Heart left ventricle (tissue), 16 donors: Measurements from ENCODE around the gene ATXN7. TPM values are rescaled to one million over a fixed set of nuclear protein-coding genes. Genes with fewer than 3 reads are reported as not detected.

Source experiments
- ATAC-seq, 4 donors: fragments of 200-7000 bp; cut with Tn5 transposase; one replicate each; pipeline ENCODE4 v1.9.1; 2020 to 2022; ENCODE audit warnings: moderate library complexity in 4 of 4, mild to moderate bottlenecking in 3 of 4, moderate number of reproducible peaks in 1 of 4
- DNase-seq, 5 donors: peaks; one replicate each; pipeline ENCODE4 v3.0.0-alpha.2; 2020
- H3K27ac ChIP-seq, 12 donors: fragments of 200-600 bp; sonication (generic) in 4 of 12; one replicate each; pipeline versions ENCODE4 v1.5.0 to v1.8.0; 2016 to 2022; ENCODE audit warnings: mild to moderate bottlenecking in 2 of 12
- H3K27me3 ChIP-seq, 9 donors: fragments of 200-600 bp; sonication (generic) in 2 of 9; one replicate each; pipeline versions ENCODE4 v1.5.1 to v1.8.0; 2016 to 2022; ENCODE audit warnings: mild to moderate bottlenecking in 3 of 9
- H3K36me3 ChIP-seq, 9 donors: fragments of 200-600 bp; sonication (generic) in 2 of 9; one replicate each; pipeline versions ENCODE4 v1.5.0 to v1.8.0; 2018 to 2022; ENCODE audit warnings: mild to moderate bottlenecking in 2 of 9
- H3K4me1 ChIP-seq, 12 donors: fragments of 200-600 bp; sonication (generic) in 4 of 12; one replicate each; pipeline versions ENCODE4 v1.5.0 to v1.8.0; 2016 to 2022; ENCODE audit warnings: mild to moderate bottlenecking in 3 of 12
- H3K4me3 ChIP-seq, 12 donors: fragments of 200-600 bp; sonication (generic) in 4 of 12; one replicate each; pipeline versions ENCODE4 v1.5.0 to v1.8.0; 2017 to 2022; ENCODE audit warnings: mild to moderate bottlenecking in 9 of 12, moderate library complexity in 4 of 12
- H3K9me3 ChIP-seq, 12 donors: fragments of 200-600 bp; sonication (generic) in 4 of 12; one replicate each; pipeline versions ENCODE4 v1.5.0 to v1.8.0; 2016 to 2022; ENCODE audit warnings: mild to moderate bottlenecking in 1 of 12
- POLR2A ChIP-seq, 2 donors: fragments of 450-650 bp; IDR thresholded peaks; one replicate each; pipeline ENCODE4 v1.6.1; 2017; ENCODE audit warnings: antibody characterized with exemption in 2 of 2, mild to moderate bottlenecking in 2 of 2, moderate library complexity in 2 of 2
- WGBS, 4 donors: extraction: QIAGEN DNeasy Blood & Tissue Kit in 2 of 4; methylation state at CpG; one replicate each; pipeline versions ENCODE4 v1.1.5 to v1.1.7; 2013 to 2018; 5-methylcytosine and 5-hydroxymethylcytosine counted together
- intact Hi-C, 10 donors: fragments of 100-400 bp; cut with DNase I; formaldehyde crosslinking; loops; one replicate each; pipeline versions ENCODE4 v1.11.1 to v1.14.2; 2022
- polyA plus RNA-seq, 2 donors: library from polyadenylated mRNA; stranded (reverse); fragments of 200-250 nt; gene quantifications; one replicate each; pipeline ENCODE4 v1.2.3, GENCODE V29; 2013
- total RNA-seq, 9 donors: library from RNA; depleted of rRNA in 2 of 9; stranded (reverse); fragments of >200 nt in 2 of 9; fragmentation: NEBNext Ultra II Directional in 3 of 9; extraction: Animal tissue kit (Norgen Biotek cat#: 25700) in 3 of 9; gene quantifications; one replicate each; pipeline versions ENCODE4 v1.1.0 to v1.2.4, GENCODE V29; 2016 to 2023
- TF ChIP-seq, protein P1 (sequence below), 12 donors: fragments of 200-600 bp; sonication (generic) in 4 of 12; IDR thresholded peaks; one replicate each; pipeline versions ENCODE4 v1.5.0 to v1.8.0; 2018 to 2022; ENCODE audit warnings: antibody characterized with exemption in 12 of 12, mild to moderate bottlenecking in 5 of 12
- donor health status: ischemic (EF 13 %, LVEDD 7.1; RV severe dilation, severe dysfunction).
- donor health status: healthy with polysubstance abuse.
- donor health status: DM: no; HTN: yes; CAD: no.
- donor health status: DM: no; HTN: no; CAD: no.
- donor health status: ischemic (EF 25% LVEDD 6.9; RV normal size, moderate dysfunction).
- donor health status: ischemic (EF 25% LVEDD 5.7; RV mildly dilated, moderate dysfunction).
- donor health status: healthy.
- donor health status: DM: yes; HTN: yes; CAD: no.
- donor health status: ischemic (EF 35%, LVEDD 5.7; RV mildly dilated, moderate dysfunction).
- donor health status: nonischemic (EF 11% LVEDD 7.7; RV severe dilation, severe dysfunction).
- donor health status: DM: yes; HTN: yes; CAD: no.
- donor health status: PGD.
- donor health status: ischemic (EF 29% LVEDD 5.4; RV normal size, mild dysfunction).
- donor health status: nonischemic (EF 23%, LVEDD 6.1; RV moderate dilation, normal function).

ATXN7 gene
- total and polyA plus RNA-seq, 11 donors, result 4.5 to 31.4 (median 16.7) TPM

DNA sequence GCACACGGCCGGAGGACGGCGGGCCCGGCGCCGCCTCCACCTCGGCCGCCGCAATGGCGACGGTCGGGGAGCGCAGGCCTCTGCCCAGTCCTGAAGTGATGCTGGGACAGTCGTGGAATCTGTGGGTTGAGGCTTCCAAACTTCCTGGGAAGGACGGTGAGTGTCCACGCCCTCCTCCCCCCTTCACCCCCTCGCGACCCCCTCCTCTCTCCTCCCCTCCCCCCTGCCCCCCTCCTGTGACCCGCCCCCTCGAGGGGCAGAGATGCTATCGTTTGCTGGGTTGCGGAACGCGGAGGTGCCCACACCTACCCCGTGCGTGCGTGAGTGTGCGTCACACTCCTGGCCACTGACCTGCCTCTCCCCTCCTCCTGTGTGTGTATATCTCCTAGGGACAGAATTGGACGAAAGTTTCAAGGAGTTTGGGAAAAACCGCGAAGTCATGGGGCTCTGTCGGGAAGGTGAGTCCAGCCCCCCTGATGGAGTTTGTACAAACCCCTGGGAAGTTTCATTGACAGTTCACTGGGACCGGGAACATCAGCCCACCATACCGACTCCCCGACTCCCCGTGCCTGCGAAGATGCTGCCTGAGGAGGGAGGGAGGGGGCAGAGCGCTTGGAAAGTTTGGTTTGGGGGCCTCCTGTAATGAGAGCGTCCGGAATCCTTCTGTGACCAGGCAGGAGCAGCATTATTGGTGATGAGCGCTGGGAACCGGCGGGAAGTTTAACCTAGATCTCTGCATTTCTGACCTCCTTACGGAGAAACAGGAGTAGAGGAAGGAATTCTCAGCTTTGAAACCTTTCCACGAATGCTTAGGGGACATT is 49.3 kb downstream of the ATXN7 start:
- no peak for TF ChIP-seq POLR2A (IDR thresholded peaks at IDR 0.05)
- TF ChIP-seq, protein P1, sequence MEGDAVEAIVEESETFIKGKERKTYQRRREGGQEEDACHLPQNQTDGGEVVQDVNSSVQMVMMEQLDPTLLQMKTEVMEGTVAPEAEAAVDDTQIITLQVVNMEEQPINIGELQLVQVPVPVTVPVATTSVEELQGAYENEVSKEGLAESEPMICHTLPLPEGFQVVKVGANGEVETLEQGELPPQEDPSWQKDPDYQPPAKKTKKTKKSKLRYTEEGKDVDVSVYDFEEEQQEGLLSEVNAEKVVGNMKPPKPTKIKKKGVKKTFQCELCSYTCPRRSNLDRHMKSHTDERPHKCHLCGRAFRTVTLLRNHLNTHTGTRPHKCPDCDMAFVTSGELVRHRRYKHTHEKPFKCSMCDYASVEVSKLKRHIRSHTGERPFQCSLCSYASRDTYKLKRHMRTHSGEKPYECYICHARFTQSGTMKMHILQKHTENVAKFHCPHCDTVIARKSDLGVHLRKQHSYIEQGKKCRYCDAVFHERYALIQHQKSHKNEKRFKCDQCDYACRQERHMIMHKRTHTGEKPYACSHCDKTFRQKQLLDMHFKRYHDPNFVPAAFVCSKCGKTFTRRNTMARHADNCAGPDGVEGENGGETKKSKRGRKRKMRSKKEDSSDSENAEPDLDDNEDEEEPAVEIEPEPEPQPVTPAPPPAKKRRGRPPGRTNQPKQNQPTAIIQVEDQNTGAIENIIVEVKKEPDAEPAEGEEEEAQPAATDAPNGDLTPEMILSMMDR (IDR thresholded peaks at IDR 0.05), result no peak
- H3K27me3 ChIP-seq, result no peaks in the 10 kb centered on the region
- H3K9me3 ChIP-seq, result no peaks in the 10 kb centered on the region
- peak overlapping the region; percentile 96 to 100 (median 99) for H3K27ac ChIP-seq
- H3K4me1 ChIP-seq, result peaks cover 2 to 58% (median 26%) of the 10 kb centered on the region in 12 donors
- 7 to 25% (median 13%) methylated on average over 13 to 46 of the region's 46 CpGs for WGBS, 4 donors
- H3K36me3 ChIP-seq, result peaks cover 0 to 35% (median 23%) of the 10 kb centered on the region in 9 donors
- DNase-seq, result peak; percentile 44 to 74 (median 50)
- peak overlapping the region; percentile 71 to 98 (median 83) for H3K4me3 ChIP-seq
- peak in 3 of 4 donors; percentile 24 to 45 (median 38) for ATAC-seq
- intact Hi-C loops, result loop anchor here in 8 of 10 donors (2.0 to 10.0 kb wide), 8 partner anchors 46 to 84 kb away; partner anchors contain the start of genes ATXN7 (in 5 of the 8) and THOC7 (in 5 of the 8)

DNA sequence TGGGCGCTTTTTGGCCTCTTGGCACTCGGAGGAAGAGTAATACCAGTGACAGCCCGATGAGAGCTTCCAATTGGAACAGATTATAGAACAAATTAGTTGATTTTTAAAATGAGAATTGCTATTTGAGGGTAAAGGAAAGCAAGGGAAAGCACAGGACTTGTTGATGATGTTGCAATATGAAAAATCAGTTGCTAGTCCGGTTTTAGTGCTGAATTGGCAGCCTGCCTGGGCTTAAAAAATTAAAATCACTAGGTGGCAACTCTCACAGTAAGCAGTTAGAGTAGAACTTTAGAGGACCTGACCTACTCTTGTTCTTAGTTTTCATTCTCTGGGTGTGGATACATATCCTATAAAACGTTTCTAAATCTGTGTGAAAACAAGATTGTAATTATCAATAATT is 50.6 kb downstream of the ATXN7 start:
- H3K27me3 ChIP-seq, result no peaks in the 10 kb centered on the region
- DNase-seq (peak in 1 of 5 donors; percentile 20), ATAC-seq (no peak)
- H3K27ac ChIP-seq, result peak overlapping the region in 2 of 12 donors; percentile 30 to 100
- intact Hi-C loops, result loop anchor here in 8 of 10 donors (2.0 to 10.0 kb wide), 8 partner anchors 47 to 83 kb away; partner anchors contain the start of genes ATXN7 (in 4 of the 8) and THOC7 (in 4 of the 8)
- peak overlapping the region in 1 of 12 donors; percentile 92 for H3K4me3 ChIP-seq
- TF ChIP-seq, protein P1 (IDR thresholded peaks at IDR 0.05), result peak in 1 of 12 donors; percentile 7
- no peak for TF ChIP-seq POLR2A (IDR thresholded peaks at IDR 0.05)
- WGBS, 4 donors, result 58 to 75% (median 68%) methylated on average over 5 of the region's 5 CpGs
- peaks cover 2 to 52% (median 21%) of the 10 kb centered on the region in 12 donors for H3K4me1 ChIP-seq
- H3K36me3 ChIP-seq, result peaks cover 0 to 48% (median 33%) of the 10 kb centered on the region in 9 donors
- no peaks in the 10 kb centered on the region for H3K9me3 ChIP-seq

DNA sequence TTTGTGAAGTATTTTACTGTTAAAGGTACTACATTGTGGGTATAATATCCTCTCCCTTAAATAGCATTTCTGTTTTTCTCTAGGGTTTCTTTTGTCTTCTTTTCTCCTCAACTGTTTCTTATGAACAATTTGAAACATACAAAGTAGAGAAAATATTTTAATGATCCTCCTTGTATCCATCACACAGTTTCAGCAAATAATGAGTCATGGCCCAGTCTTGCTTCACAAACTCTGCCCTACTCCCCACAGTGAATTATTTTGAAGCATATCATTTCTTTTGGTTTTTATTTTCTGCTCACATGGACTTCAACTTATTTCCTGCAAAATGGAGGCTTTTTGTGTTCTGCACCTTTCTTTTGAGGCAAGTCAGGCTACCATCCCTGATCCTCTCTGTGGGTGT is 54.7 kb downstream of the ATXN7 start:
- TF ChIP-seq, protein P1 (IDR thresholded peaks at IDR 0.05), result no peak
- no peak for TF ChIP-seq POLR2A (IDR thresholded peaks at IDR 0.05)
- Histone ChIP-seq H3K9me3 (no peaks in the 10 kb centered on the region), H3K36me3 (peaks cover 0 to 80% (median 41%) of the 10 kb centered on the region in 9 donors), H3K4me1 (peaks cover 0 to 59% (median 10%) of the 10 kb centered on the region in 12 donors), H3K4me3 (no peak overlapping the region), H3K27ac (no peak overlapping the region), H3K27me3 (no peaks in the 10 kb centered on the region)
- ATAC-seq, result no peak
- intact Hi-C loops, result loop anchor here in 5 of 10 donors (5.0 to 10.0 kb wide), 4 partner anchors 46 to 76 kb away; no protein-coding TSS in a partner anchor
- no peak for DNase-seq

DNA sequence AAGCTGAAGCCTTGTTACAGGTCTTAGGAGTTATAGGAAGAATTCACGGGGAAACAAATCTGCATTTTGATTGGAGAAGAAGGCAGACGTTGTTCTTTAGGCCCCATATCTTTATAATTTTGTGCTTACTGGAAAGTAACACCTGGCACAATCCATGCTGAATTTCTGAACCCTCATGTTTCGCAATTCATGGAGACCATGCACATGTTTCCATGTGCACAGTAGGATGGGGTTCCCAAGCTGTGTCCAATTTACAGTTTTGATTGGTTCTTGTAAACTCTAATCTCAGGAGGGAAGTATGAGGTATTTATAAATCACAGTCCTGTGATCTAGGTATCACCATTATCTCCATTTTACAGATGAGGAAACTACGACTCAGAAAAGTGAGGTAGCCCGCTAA is 56.3 kb downstream of the ATXN7 start:
- ATAC-seq (no peak), DNase-seq (no peak)
- H3K9me3 ChIP-seq, result no peaks in the 10 kb centered on the region
- peaks cover 0 to 81% (median 43%) of the 10 kb centered on the region in 9 donors for H3K36me3 ChIP-seq
- H3K27me3 ChIP-seq, result no peaks in the 10 kb centered on the region
- intact Hi-C loops, result no loop called here
- peaks cover 0 to 59% (median 0%) of the 10 kb centered on the region in 12 donors for H3K4me1 ChIP-seq
- 91 to 95% (median 94%) methylated on average over 5 of the region's 5 CpGs for WGBS, 4 donors
- H3K4me3 ChIP-seq, result no peak overlapping the region
- no peak for TF ChIP-seq POLR2A (IDR thresholded peaks at IDR 0.05)
- TF ChIP-seq, protein P1 (IDR thresholded peaks at IDR 0.05), result no peak
- H3K27ac ChIP-seq, result no peak overlapping the region
